Tibial nerve (tissue), 4 donors: Measurements from ENCODE around the gene CD82.

Source experiments
- EP300 ChIP-seq, 2 donors: sonication (generic); formaldehyde crosslinking; IDR thresholded peaks; one replicate each; pipeline ENCODE4 v1.6.1; 2017; ENCODE audit warnings: antibody characterized with exemption in 2 of 2, mild to moderate bottlenecking in 1 of 2
- POLR2A ChIP-seq, 2 donors: fragments of 450-650 bp; IDR thresholded peaks; one replicate each; pipeline ENCODE4 v1.6.1; 2017; ENCODE audit warnings: antibody characterized with exemption in 2 of 2, mild to moderate bottlenecking in 2 of 2, moderate library complexity in 2 of 2
- TF ChIP-seq, protein P1 (sequence below), 5 experiments: fragments of 200-600 bp in 3 of 5; fragments of 450-650 bp in 2 of 5; sonication (generic) in 3 of 5; IDR thresholded peaks; one replicate each; pipeline ENCODE4 v1.5.1; 2016 to 2019; ENCODE audit warnings: antibody characterized with exemption in 5 of 5, mild to moderate bottlenecking in 3 of 5, moderate library complexity in 2 of 5

DNA sequence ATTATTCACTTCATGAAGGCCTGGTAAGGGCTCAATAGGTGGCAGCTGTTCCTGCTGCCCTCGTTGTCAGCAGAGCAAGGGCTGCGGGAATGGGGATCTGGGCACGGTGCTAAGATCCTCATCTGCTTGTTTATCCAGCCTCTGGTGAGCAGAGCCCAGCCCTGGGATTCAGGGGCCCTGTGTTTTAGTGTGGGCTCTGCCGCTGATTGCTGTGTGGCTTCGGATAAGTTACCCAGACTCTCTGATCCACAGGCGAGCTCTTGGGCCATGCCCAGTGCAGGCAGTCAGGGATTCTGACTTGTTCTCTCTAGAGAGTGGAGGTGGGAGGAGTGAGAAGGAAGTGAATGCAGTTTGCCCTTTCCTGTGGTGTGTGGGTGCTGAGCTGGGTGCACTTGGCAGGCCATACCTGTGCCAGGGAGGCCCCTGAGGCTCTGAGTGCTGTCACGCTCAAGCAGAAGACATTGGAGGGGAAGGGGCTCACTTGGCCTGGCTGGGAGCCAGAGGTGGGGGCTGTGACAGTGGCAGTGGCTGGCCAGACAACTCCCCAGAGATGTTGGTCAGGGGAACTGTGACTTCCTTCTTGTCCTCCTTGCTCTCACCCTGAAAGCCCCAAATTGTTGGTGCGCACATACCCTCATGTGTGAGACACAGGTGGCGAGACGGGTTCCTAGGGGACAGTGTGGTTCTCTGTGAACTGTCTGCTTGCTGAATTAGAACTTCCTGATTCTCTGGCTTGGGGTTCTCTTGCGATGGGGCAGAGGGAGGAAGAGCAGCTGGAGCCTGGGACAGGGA is 43.7 kb downstream of the CD82 start:
- TF ChIP-seq, protein P1, sequence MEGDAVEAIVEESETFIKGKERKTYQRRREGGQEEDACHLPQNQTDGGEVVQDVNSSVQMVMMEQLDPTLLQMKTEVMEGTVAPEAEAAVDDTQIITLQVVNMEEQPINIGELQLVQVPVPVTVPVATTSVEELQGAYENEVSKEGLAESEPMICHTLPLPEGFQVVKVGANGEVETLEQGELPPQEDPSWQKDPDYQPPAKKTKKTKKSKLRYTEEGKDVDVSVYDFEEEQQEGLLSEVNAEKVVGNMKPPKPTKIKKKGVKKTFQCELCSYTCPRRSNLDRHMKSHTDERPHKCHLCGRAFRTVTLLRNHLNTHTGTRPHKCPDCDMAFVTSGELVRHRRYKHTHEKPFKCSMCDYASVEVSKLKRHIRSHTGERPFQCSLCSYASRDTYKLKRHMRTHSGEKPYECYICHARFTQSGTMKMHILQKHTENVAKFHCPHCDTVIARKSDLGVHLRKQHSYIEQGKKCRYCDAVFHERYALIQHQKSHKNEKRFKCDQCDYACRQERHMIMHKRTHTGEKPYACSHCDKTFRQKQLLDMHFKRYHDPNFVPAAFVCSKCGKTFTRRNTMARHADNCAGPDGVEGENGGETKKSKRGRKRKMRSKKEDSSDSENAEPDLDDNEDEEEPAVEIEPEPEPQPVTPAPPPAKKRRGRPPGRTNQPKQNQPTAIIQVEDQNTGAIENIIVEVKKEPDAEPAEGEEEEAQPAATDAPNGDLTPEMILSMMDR (IDR thresholded peaks at IDR 0.05) = no peak
- TF ChIP-seq EP300 (IDR thresholded peaks at IDR 0.05) = no peak
- no peak for TF ChIP-seq POLR2A (IDR thresholded peaks at IDR 0.05)
